SK-N-SH treated with all-trans-retinoic acid at 6 μM for 48 hours (cell line): Measurements from ENCODE around the gene CPAMD8.

Source experiments
- ATAC-seq: fragments of 200-7000 bp; cut with Tn5 transposase; 3 replicates; pipeline ENCODE4 v1.9.1; 2020; ENCODE audit warnings: mild to moderate bottlenecking, moderate library complexity
- ARNTL ChIP-seq: fragments of 450-650 bp; formaldehyde crosslinking; IDR thresholded peaks from 2 replicates; pipeline ENCODE4 v1.5.0; 2020; ENCODE audit warnings: low read depth, mild to moderate bottlenecking, moderate library complexity, borderline replicate concordance
- BACH2 ChIP-seq: fragments of 250-450 bp; sonication (Bioruptor Pico); IDR thresholded peaks from 2 replicates; pipeline ENCODE4 v1.9.0; 2021; ENCODE audit warnings: mild to moderate bottlenecking, borderline replicate concordance
- CREB5 ChIP-seq: fragments of 250-450 bp; sonication (Bioruptor Pico); IDR thresholded peaks from 2 replicates; pipeline ENCODE4 v1.5.1; 2020; ENCODE audit warnings: low read depth, mild to moderate bottlenecking, moderate library complexity
- CSDC2 ChIP-seq: fragments of 250-450 bp; sonication (Bioruptor Pico); IDR thresholded peaks from 2 replicates; pipeline ENCODE4 v1.5.0; 2020; ENCODE audit warnings: mild to moderate bottlenecking, moderate library complexity
- ESRRG ChIP-seq: fragments of 250-450 bp; sonication (Bioruptor Pico); IDR thresholded peaks from 2 replicates; pipeline ENCODE4 v1.6.1; 2021; ENCODE audit warnings: mild to moderate bottlenecking
- GLIS3 ChIP-seq: fragments of 250-450 bp; sonication (Bioruptor Pico); IDR thresholded peaks from 2 replicates; pipeline ENCODE4 v1.5.0; 2020; ENCODE audit warnings: mild to moderate bottlenecking, moderate library complexity
- ISL1 ChIP-seq: fragments of 250-450 bp; sonication (Bioruptor Pico); IDR thresholded peaks from 2 replicates; pipeline ENCODE4 v2.1.2; 2022; ENCODE audit warnings: mild to moderate bottlenecking, moderate library complexity
- OSR1 ChIP-seq: fragments of 250-450 bp; sonication (Bioruptor Pico); IDR thresholded peaks from 2 replicates; pipeline ENCODE4 v1.8.0; 2022; ENCODE audit warnings: moderate library complexity, mild to moderate bottlenecking, inconsistent platforms
- PPARA ChIP-seq: fragments of 250-450 bp; sonication (Bioruptor Pico); IDR thresholded peaks from 2 replicates; pipeline ENCODE4 v1.5.0; 2020; ENCODE audit warnings: mild to moderate bottlenecking, borderline replicate concordance
- RARB ChIP-seq: fragments of 250-450 bp; sonication (Bioruptor Pico); IDR thresholded peaks from 2 replicates; pipeline ENCODE4 v1.8.0; 2021; ENCODE audit warnings: mild to moderate bottlenecking, moderate library complexity
- SNAI2 ChIP-seq: fragments of 250-450 bp; sonication (Bioruptor Pico); IDR thresholded peaks from 2 replicates; pipeline ENCODE4 v1.5.0; 2020; ENCODE audit warnings: mild to moderate bottlenecking, moderate library complexity
- TCF4 ChIP-seq: fragments of 250-450 bp; sonication (Bioruptor Pico); IDR thresholded peaks from 2 replicates; pipeline ENCODE4 v1.8.0; 2021; ENCODE audit warnings: mild to moderate bottlenecking, moderate library complexity, borderline replicate concordance
- TSHZ2 ChIP-seq: fragments of 250-450 bp; sonication (Bioruptor Pico); IDR thresholded peaks from 2 replicates; pipeline ENCODE4 v1.5.0; 2020; ENCODE audit warnings: mild to moderate bottlenecking, moderate library complexity
- ZC3H10 ChIP-seq: fragments of 250-450 bp; sonication (Bioruptor Pico); IDR thresholded peaks from 2 replicates; pipeline ENCODE4 v1.5.1; 2021; ENCODE audit warnings: mild to moderate bottlenecking, moderate library complexity
- ZFP3 ChIP-seq: fragments of 250-450 bp; sonication (Bioruptor Pico); IDR thresholded peaks from 2 replicates; pipeline ENCODE4 v1.5.0; 2020; ENCODE audit warnings: mild to moderate bottlenecking, moderate library complexity
- ZFP30 ChIP-seq: fragments of 450-650 bp; formaldehyde crosslinking; IDR thresholded peaks from 2 replicates; pipeline ENCODE4 v1.5.0; 2022; ENCODE audit warnings: mild to moderate bottlenecking, moderate library complexity
- ZNF565 ChIP-seq: fragments of 450-650 bp; formaldehyde crosslinking; conservative IDR thresholded peaks from 2 replicates; pipeline ENCODE4 v1.5.0; 2020; ENCODE audit warnings: low read depth, mild to moderate bottlenecking, moderate library complexity
- ZNF70 ChIP-seq: fragments of 450-650 bp; formaldehyde crosslinking; IDR thresholded peaks from 2 replicates; pipeline ENCODE4 v1.5.0; 2020; ENCODE audit warnings: mild to moderate bottlenecking, moderate library complexity
- ZNF8 ChIP-seq: fragments of 450-650 bp; formaldehyde crosslinking; IDR thresholded peaks from 2 replicates; pipeline ENCODE4 v1.5.0; 2020; ENCODE audit warnings: mild to moderate bottlenecking, moderate library complexity
- TF ChIP-seq, protein P1 (sequence below): fragments of 250-450 bp; sonication (Bioruptor Pico); IDR thresholded peaks from 2 replicates; pipeline ENCODE4 v1.8.0; 2020; ENCODE audit warnings: mild to moderate bottlenecking, moderate library complexity, borderline replicate concordance
- TF ChIP-seq, protein P2 (sequence below): fragments of 250-450 bp; sonication (Bioruptor Pico); IDR thresholded peaks from 2 replicates; pipeline ENCODE4 v1.5.1; 2021; ENCODE audit warnings: mild to moderate bottlenecking, moderate library complexity

Gene CPAMD8

DNA sequence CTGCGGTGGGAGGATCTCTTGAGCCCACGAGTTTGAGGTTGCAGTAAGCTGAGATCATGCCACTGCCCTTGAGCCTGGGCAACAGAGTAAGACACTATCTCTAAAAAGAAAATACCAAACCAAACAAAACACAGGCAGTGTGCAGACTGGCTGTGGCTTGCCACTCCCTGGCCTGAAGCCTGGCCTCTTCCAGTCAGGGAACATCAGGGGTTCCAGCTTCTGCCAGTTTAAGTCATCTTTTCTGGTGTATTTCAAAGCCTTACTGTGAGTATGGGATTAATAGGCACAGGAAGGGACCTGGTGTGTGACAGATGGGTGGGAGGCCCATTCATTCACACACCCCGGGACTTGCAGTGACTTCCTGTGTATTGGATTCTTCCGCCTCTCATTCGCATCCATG is 164.8 kb downstream of the CPAMD8 start:
- TF ChIP-seq, protein P1, sequence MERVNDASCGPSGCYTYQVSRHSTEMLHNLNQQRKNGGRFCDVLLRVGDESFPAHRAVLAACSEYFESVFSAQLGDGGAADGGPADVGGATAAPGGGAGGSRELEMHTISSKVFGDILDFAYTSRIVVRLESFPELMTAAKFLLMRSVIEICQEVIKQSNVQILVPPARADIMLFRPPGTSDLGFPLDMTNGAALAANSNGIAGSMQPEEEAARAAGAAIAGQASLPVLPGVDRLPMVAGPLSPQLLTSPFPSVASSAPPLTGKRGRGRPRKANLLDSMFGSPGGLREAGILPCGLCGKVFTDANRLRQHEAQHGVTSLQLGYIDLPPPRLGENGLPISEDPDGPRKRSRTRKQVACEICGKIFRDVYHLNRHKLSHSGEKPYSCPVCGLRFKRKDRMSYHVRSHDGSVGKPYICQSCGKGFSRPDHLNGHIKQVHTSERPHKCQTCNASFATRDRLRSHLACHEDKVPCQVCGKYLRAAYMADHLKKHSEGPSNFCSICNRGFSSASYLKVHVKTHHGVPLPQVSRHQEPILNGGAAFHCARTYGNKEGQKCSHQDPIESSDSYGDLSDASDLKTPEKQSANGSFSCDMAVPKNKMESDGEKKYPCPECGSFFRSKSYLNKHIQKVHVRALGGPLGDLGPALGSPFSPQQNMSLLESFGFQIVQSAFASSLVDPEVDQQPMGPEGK (CRISPR knock-in tag), result no peak
- no peak for TF ChIP-seq ZNF8 (CRISPR knock-in tag)
- TF ChIP-seq TCF4 (CRISPR knock-in tag), result no peak
- TF ChIP-seq RARB (CRISPR knock-in tag), result no peak
- no peak for TF ChIP-seq SNAI2 (CRISPR knock-in tag)
- TF ChIP-seq ZFP3 (CRISPR knock-in tag), result no peak
- no peak for ATAC-seq

GRCh38 chr19:16861011-16861410 is 165.6 kb downstream of the CPAMD8 start:
- TF ChIP-seq RARB (CRISPR knock-in tag) (no peak), ZNF565 (no peak), ZFP30 (CRISPR knock-in tag) (no peak), TCF4 (CRISPR knock-in tag) (no peak), ESRRG (no peak), CSDC2 (no peak), OSR1 (no peak), SNAI2 (CRISPR knock-in tag) (no peak), ZFP3 (CRISPR knock-in tag) (no peak), ZC3H10 (CRISPR knock-in tag) (no peak), PPARA (CRISPR knock-in tag) (no peak), BACH2 (CRISPR knock-in tag) (no peak), TSHZ2 (CRISPR knock-in tag) (no peak), CREB5 (CRISPR knock-in tag) (no peak), ISL1 (CRISPR knock-in tag) (no peak)
- TF ChIP-seq, protein P2, sequence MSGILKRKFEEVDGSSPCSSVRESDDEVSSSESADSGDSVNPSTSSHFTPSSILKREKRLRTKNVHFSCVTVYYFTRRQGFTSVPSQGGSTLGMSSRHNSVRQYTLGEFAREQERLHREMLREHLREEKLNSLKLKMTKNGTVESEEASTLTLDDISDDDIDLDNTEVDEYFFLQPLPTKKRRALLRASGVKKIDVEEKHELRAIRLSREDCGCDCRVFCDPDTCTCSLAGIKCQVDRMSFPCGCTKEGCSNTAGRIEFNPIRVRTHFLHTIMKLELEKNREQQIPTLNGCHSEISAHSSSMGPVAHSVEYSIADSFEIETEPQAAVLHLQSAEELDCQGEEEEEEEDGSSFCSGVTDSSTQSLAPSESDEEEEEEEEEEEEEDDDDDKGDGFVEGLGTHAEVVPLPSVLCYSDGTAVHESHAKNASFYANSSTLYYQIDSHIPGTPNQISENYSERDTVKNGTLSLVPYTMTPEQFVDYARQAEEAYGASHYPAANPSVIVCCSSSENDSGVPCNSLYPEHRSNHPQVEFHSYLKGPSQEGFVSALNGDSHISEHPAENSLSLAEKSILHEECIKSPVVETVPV (CRISPR knock-in tag), result no peak
- TF ChIP-seq, all 23 proteins: peak for 0
- no peak for ATAC-seq

DNA sequence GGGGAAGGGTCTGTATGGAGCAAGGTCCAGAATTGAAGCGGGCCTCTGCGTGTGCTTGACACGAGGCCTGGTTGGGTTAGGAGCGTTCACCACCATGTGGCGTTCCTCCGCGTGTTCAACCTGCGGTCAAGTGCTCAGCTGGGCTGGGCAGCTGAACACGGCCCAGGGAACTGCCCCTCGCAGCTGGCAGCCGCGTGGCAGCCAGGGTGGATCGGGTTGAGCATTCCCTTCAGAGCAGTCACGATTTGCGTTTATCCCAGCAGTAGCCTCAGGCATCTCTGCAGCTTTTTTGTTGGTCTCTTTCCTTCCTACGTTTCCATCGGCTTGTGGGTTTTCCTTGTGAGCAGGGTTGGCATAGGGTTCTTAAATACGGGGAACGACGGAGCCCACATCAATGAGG is 166.5 kb downstream of the CPAMD8 start:
- no peak for TF ChIP-seq ZFP3 (CRISPR knock-in tag)
- TF ChIP-seq RARB (CRISPR knock-in tag), result no peak
- TF ChIP-seq TSHZ2 (CRISPR knock-in tag), result no peak
- TF ChIP-seq ESRRG, result no peak
- TF ChIP-seq ZNF70 (CRISPR knock-in tag), result no peak
- TF ChIP-seq, protein P1 (CRISPR knock-in tag), result no peak
- no peak for TF ChIP-seq TCF4 (CRISPR knock-in tag)
- no peak for TF ChIP-seq ZFP30 (CRISPR knock-in tag)
- no peak for TF ChIP-seq ARNTL (CRISPR knock-in tag)
- TF ChIP-seq BACH2 (CRISPR knock-in tag), result no peak
- no peak for TF ChIP-seq PPARA (CRISPR knock-in tag)
- no peak for TF ChIP-seq ZC3H10 (CRISPR knock-in tag)
- no peak for TF ChIP-seq ZNF8 (CRISPR knock-in tag)
- TF ChIP-seq CREB5 (CRISPR knock-in tag), result no peak
- TF ChIP-seq GLIS3 (CRISPR knock-in tag), result no peak
- no peak for TF ChIP-seq ZNF565
- no peak for TF ChIP-seq CSDC2
- TF ChIP-seq ISL1 (CRISPR knock-in tag), result no peak
- no peak for TF ChIP-seq OSR1
- TF ChIP-seq, all 23 proteins: peak for 0
- ATAC-seq, result no peak
